ENCODE results near the gene MRPS10.

The MRPS10 gene

GRCh38 chr6:42239736-42240375 is 22.2 kb upstream of the MRPS10 start:
- TF ChIP-seq POU6F1 (CRISPR knock-in tag; IDR thresholded peaks at IDR 0.05; ENCODE audit: borderline replicate concordance, low read depth) (no peak), ZFP30 (CRISPR knock-in tag; IDR thresholded peaks at IDR 0.05) (no peak), RARB (CRISPR knock-in tag; IDR thresholded peaks at IDR 0.05) (no peak), ARNTL (CRISPR knock-in tag; IDR thresholded peaks at IDR 0.05; ENCODE audit: borderline replicate concordance, low read depth) (no peak), ESRRG (CRISPR knock-in tag; IDR thresholded peaks at IDR 0.05) (no peak), PPARA (CRISPR knock-in tag; IDR thresholded peaks at IDR 0.05; ENCODE audit: borderline replicate concordance) (no peak), ZNF70 (CRISPR knock-in tag; IDR thresholded peaks at IDR 0.05) (no peak), CREB5 (CRISPR knock-in tag; IDR thresholded peaks at IDR 0.05; ENCODE audit: low read depth) (no peak), OSR1 (CRISPR knock-in tag; IDR thresholded peaks at IDR 0.05) (no peak), CSRNP3 (CRISPR knock-in tag; IDR thresholded peaks at IDR 0.05) (no peak), ZC3H10 (CRISPR knock-in tag; IDR thresholded peaks at IDR 0.05) (no peak), ZFP3 (CRISPR knock-in tag; IDR thresholded peaks at IDR 0.05) (no peak), GLIS3 (CRISPR knock-in tag; IDR thresholded peaks at IDR 0.05) (no peak), ZNF8 (CRISPR knock-in tag; IDR thresholded peaks at IDR 0.05) (no peak), TOX (CRISPR knock-in tag; IDR thresholded peaks at IDR 0.05; ENCODE audit: borderline replicate concordance) (no peak), CSDC2 (CRISPR knock-in tag; IDR thresholded peaks at IDR 0.05) (no peak), SNAI2 (CRISPR knock-in tag; IDR thresholded peaks at IDR 0.05) (no peak)

GRCh38 chr6:42239333-42239732 is 21.7 kb upstream of the MRPS10 start:
- TF ChIP-seq PPARA (CRISPR knock-in tag; IDR thresholded peaks at IDR 0.05; ENCODE audit: borderline replicate concordance): no peak
- no peak for TF ChIP-seq GLIS3 (CRISPR knock-in tag; IDR thresholded peaks at IDR 0.05)
- no peak for TF ChIP-seq ZFP30 (CRISPR knock-in tag; IDR thresholded peaks at IDR 0.05)
- TF ChIP-seq TSHZ2 (CRISPR knock-in tag; IDR thresholded peaks at IDR 0.05): no peak
- no peak for TF ChIP-seq ARNTL (CRISPR knock-in tag; IDR thresholded peaks at IDR 0.05; ENCODE audit: borderline replicate concordance, low read depth)
- no peak for TF ChIP-seq ZNF70 (CRISPR knock-in tag; IDR thresholded peaks at IDR 0.05)
- TF ChIP-seq OSR1 (CRISPR knock-in tag; IDR thresholded peaks at IDR 0.05): no peak
- TF ChIP-seq TCF4 (CRISPR knock-in tag; IDR thresholded peaks at IDR 0.05; ENCODE audit: borderline replicate concordance): no peak

More at GRCh38 chr6:42239736-42240375, 22.2 kb upstream of the MRPS10 start:
- no peak for ATAC-seq

GRCh38 chr6:42237857-42238256 is 20.2 kb upstream of the MRPS10 start:
- ATAC-seq: no peak

More at GRCh38 chr6:42239333-42239732, 21.7 kb upstream of the MRPS10 start:
- no peak for ATAC-seq

More at GRCh38 chr6:42237857-42238256, 20.2 kb upstream of the MRPS10 start:
- TF ChIP-seq ZNF70 (CRISPR knock-in tag; IDR thresholded peaks at IDR 0.05) (no peak), ESRRG (CRISPR knock-in tag; IDR thresholded peaks at IDR 0.05) (no peak), TSHZ2 (CRISPR knock-in tag; IDR thresholded peaks at IDR 0.05) (no peak), PPARA (CRISPR knock-in tag; IDR thresholded peaks at IDR 0.05; ENCODE audit: borderline replicate concordance) (no peak), POU6F1 (CRISPR knock-in tag; IDR thresholded peaks at IDR 0.05; ENCODE audit: borderline replicate concordance, low read depth) (no peak), ZC3H10 (CRISPR knock-in tag; IDR thresholded peaks at IDR 0.05) (no peak), GLIS3 (CRISPR knock-in tag; IDR thresholded peaks at IDR 0.05) (no peak), TCF4 (CRISPR knock-in tag; IDR thresholded peaks at IDR 0.05; ENCODE audit: borderline replicate concordance) (no peak), CSDC2 (CRISPR knock-in tag; IDR thresholded peaks at IDR 0.05) (no peak), ZNF565 (CRISPR knock-in tag; conservative IDR thresholded peaks at IDR 0.05; ENCODE audit: low read depth) (no peak), RARB (CRISPR knock-in tag; IDR thresholded peaks at IDR 0.05) (no peak), CREB5 (CRISPR knock-in tag; IDR thresholded peaks at IDR 0.05; ENCODE audit: low read depth) (no peak), BACH2 (CRISPR knock-in tag; IDR thresholded peaks at IDR 0.05; ENCODE audit: borderline replicate concordance) (no peak), TOX (CRISPR knock-in tag; IDR thresholded peaks at IDR 0.05; ENCODE audit: borderline replicate concordance) (no peak), SNAI2 (CRISPR knock-in tag; IDR thresholded peaks at IDR 0.05) (no peak), ZNF8 (CRISPR knock-in tag; IDR thresholded peaks at IDR 0.05) (no peak)

Measured in SK-N-SH treated with all-trans-retinoic acid at 6 μM for 48 hours (cell line).